GM12874 (cell line): ENCODE measurements around the gene CCDC89.

ENCODE experiments used
- CTCF ChIP-seq: IDR thresholded peaks from 2 replicates; pipeline ENCODE4 v1.5.1; 2011; ENCODE audit warnings: low read depth, mild to moderate bottlenecking, control low read depth, low read length, moderate library complexity; ENCODE audit not compliant: insufficient read depth

CCDC89 gene

GRCh38 chr11:85718991-85719807 is 33.2 kb upstream of the CCDC89 start:
- no peak for TF ChIP-seq CTCF

GRCh38 chr11:85718126-85718943 is 32.3 kb upstream of the CCDC89 start:
- no peak for TF ChIP-seq CTCF

GRCh38 chr11:85717429-85717828 is 31.4 kb upstream of the CCDC89 start:
- TF ChIP-seq CTCF = no peak

- TF ChIP-seq CTCF = no peak
These were observed 27.0 kb upstream of the CCDC89 start for GRCh38 chr11:85712953-85713352.

GRCh38 chr11:85710917-85711316 is 24.9 kb upstream of the CCDC89 start:
- no peak for TF ChIP-seq CTCF

GRCh38 chr11:85709941-85710702 is 24.1 kb upstream of the CCDC89 start:
- TF ChIP-seq CTCF = no peak

- TF ChIP-seq CTCF = no peak
These were observed 19.8 kb upstream of the CCDC89 start for GRCh38 chr11:85705800-85706199.
